ENCODE measurements around the gene PTPRN2. TPM values are rescaled to one million over a fixed set of nuclear protein-coding genes. Genes with fewer than 3 reads are reported as not detected.

The PTPRN2 gene
- total and polyA plus RNA-seq, 9 of the 15 experiments (the other 6 are each of a cell fraction or from before 2014, with no cell fraction given): not detected

DNA sequence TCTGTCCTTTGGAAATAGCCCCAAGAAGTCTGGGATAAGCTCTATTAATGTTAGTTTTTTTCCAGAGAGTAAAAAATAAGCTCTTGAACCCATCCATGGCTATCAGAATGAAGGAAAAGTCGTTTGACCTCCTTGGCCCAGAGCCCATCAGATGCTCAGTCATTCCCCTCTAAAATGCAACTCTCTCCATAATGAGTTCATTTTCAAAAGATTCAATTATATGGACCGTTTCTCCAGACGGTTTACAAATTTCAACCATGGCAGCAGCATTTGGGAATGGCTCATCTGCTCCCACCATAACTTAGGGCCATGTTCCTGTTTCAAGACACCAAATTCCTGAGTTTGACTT lies 220.0 kb downstream of the PTPRN2 start:
- peaks cover 7 to 11% of the 10 kb centered on the region in 2 experiments; a peak in 3 of 5 replicates for H3K27me3 ChIP-seq (ENCODE audit: control insufficient read depth in 2 of 2, insufficient read depth in 2 of 2, low read length in 2 of 2)
- in situ Hi-C loops (cut with MboI): no loop called here
- H3K79me2 ChIP-seq (ENCODE audit: control insufficient read depth, insufficient read depth, low read length): no peaks in the 10 kb centered on the region
- FAIRE-seq: no peak
- no peak for ATAC-seq
- POLR2A ChIA-PET: no interaction called here
- H3K9ac ChIP-seq (ENCODE audit: insufficient read depth in 1 of 2, low read depth in 2 of 2, low read length in 2 of 2): no peak overlapping the region
- BruUV-seq (replicated peaks): no TSS peak
- no peaks in the 10 kb centered on the region for H3K9me1 ChIP-seq (ENCODE audit: control insufficient read depth, insufficient read depth, low read length)
- TF ChIP-seq DACH1 (IDR thresholded peaks at IDR 0.05; ENCODE audit: partially characterized antibody) (no peak), EWSR1 (IDR thresholded peaks at IDR 0.05; ENCODE audit: borderline replicate concordance, low read depth, partially characterized antibody) (no peak), PHTF2 (CRISPR knock-in tag; IDR thresholded peaks at IDR 0.05) (no peak), MBD2 (IDR thresholded peaks at IDR 0.05; ENCODE audit: borderline replicate concordance, low read depth) (no peak), TRIM28 (IDR thresholded peaks at IDR 0.05) (no peak), DMBX1 (CRISPR knock-in tag; IDR thresholded peaks at IDR 0.05; ENCODE audit: borderline replicate concordance) (no peak), TEAD2 (tag; IDR thresholded peaks at IDR 0.05) (no peak), FOXA1 (IDR thresholded peaks at IDR 0.05; ENCODE audit: borderline replicate concordance) (no peak), CXXC5 (CRISPR knock-in tag; IDR thresholded peaks at IDR 0.05) (no peak), GATAD2B (IDR thresholded peaks at IDR 0.05; ENCODE audit: borderline replicate concordance) (no peak), ZNF143 (CRISPR knock-in tag; IDR thresholded peaks at IDR 0.05) (no peak)
- TF ChIP-seq, protein P1, sequence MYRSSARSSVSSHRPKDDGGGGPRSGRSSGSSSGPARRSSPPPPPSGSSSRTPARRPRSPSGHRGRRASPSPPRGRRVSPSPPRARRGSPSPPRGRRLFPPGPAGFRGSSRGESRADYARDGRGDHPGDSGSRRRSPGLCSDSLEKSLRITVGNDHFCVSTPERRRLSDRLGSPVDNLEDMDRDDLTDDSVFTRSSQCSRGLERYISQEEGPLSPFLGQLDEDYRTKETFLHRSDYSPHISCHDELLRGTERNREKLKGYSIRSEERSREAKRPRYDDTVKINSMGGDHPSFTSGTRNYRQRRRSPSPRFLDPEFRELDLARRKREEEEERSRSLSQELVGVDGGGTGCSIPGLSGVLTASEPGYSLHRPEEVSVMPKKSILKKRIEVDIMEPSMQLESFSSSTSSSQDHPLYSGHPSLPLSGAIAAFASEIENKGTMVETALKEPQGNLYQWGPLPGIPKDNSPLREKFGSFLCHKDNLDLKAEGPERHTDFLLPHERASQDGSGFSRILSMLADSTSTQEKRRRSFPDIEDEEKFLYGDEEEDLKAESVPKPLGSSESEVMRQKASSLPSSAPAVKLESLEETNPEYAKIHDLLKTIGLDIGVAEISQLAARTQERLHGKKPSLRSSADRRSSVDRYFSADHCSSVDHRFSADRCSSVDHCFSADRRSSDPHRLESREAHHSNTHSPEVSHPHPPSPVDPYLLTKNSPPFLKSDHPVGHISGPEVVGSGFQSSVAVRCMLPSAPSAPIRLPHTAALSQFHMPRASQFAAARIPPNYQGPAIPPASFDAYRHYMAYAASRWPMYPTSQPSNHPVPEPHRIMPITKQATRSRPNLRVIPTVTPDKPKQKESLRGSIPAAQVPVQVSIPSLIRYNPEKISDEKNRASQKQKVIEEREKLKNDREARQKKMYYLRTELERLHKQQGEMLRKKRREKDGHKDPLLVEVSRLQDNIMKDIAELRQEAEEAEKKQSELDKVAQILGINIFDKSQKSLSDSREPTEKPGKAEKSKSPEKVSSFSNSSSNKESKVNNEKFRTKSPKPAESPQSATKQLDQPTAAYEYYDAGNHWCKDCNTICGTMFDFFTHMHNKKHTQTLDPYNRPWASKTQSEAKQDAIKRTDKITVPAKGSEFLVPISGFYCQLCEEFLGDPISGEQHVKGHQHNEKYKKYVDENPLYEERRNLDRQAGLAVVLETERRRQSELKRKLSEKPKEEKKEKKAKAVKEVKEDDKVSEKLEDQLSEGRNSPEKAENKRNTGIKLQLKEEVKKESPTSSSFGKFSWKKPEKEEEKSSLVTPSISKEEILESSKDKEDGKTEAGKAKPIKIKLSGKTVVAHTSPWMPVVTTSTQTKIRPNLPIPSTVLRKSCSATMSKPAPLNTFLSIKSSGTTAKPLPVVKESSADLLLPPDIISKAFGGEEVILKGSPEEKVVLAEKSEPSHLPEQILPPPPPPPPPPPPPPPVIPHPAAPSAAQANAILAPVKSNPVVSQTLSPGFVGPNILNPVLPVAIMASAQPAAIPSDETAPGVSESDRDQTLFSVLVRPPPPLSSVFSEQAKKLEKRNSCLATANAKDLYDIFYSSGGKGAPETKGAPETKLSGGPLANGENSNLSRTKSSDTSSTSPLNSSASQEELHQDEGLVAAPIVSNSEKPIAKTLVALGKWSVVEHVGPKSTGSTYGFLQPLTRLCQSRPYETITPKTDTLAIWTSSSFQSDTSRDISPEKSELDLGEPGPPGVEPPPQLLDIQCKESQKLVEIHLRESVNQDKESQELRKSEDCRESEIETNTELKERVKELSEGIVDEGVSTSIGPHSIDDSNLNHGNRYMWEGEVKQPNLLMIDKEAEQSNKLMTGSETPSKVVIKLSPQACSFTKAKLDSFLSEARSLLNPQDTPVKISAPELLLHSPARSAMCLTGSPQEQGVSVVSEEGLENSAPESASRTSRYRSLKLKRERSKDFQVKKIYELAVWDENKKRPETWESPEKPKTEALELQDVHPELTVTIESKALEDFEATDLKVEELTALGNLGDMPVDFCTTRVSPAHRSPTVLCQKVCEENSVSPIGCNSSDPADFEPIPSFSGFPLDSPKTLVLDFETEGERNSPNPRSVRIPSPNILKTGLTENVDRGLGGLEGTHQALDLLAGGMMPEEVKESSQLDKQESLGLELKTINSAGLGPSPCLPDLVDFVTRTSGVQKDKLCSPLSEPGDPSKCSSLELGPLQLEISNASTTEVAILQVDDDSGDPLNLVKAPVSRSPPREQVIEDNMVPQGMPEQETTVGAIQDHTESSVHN (IDR thresholded peaks at IDR 0.05; ENCODE audit: borderline replicate concordance in 1 of 2, low read depth in 1 of 2): no peak
- TF ChIP-seq, protein P2, sequence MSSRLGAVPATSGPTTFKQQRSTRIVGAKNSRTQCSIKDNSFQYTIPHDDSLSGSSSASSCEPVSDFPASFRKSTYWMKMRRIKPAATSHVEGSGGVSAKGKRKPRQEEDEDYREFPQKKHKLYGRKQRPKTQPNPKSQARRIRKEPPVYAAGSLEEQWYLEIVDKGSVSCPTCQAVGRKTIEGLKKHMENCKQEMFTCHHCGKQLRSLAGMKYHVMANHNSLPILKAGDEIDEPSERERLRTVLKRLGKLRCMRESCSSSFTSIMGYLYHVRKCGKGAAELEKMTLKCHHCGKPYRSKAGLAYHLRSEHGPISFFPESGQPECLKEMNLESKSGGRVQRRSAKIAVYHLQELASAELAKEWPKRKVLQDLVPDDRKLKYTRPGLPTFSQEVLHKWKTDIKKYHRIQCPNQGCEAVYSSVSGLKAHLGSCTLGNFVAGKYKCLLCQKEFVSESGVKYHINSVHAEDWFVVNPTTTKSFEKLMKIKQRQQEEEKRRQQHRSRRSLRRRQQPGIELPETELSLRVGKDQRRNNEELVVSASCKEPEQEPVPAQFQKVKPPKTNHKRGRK (tag; IDR thresholded peaks at IDR 0.05): no peak
- CTCF ChIA-PET (ENCODE audit: low intra/inter-chr PET ratio): no interaction called here
- no peak overlapping the region for H2AFZ ChIP-seq (ENCODE audit: low read depth, low read length)
- no peaks in the 10 kb centered on the region for H3K36me3 ChIP-seq (ENCODE audit: control insufficient read depth, insufficient read depth, low read length)
- intact Hi-C loops (cut with micrococcal nuclease): no loop called here
- H4K20me1 ChIP-seq (replicated peaks; ENCODE audit: control insufficient read depth, insufficient read depth, low read length): no peaks in the 10 kb centered on the region
- no peak for DNase-seq (ENCODE audit: extremely low read depth in 1 of 4, low spot score in 3 of 4)
- no peak overlapping the region for H3K4me2 ChIP-seq (ENCODE audit: insufficient read depth, low read length)
- WGBS (ENCODE audit: insufficient coverage, low coverage, missing lambda C conversion rate): 4% methylated on average over 3 of the region's 3 CpGs
- no peaks in the 10 kb centered on the region for H3K4me1 ChIP-seq (replicated peaks in 1 of 2; ENCODE audit: control insufficient read depth in 2 of 2, insufficient read depth in 2 of 2, low read length in 2 of 2)
- no peak overlapping the region for H3K27ac ChIP-seq (ENCODE audit: extremely low read depth, low read depth, low read length)
- H3K4me3 ChIP-seq: no peak overlapping the region
- H3K9me3 ChIP-seq (replicated peaks; ENCODE audit: control insufficient read depth, insufficient read depth, low read depth, low read length): no peaks in the 10 kb centered on the region
